ENCODE results near the gene HDAC11. TPM values are rescaled to one million over a fixed set of nuclear protein-coding genes. Genes with fewer than 3 reads are reported as not detected.

Gene HDAC11
- total and polyA plus RNA-seq, 10 of the 15 experiments (the other 5 are each of a cell fraction or from before 2014, with no cell fraction given) = 0.04 to 0.76 (median 0.22) TPM; not detected in 1

- Histone ChIP-seq H3K9ac (ENCODE audit: control insufficient read depth, insufficient read depth, low read length) (no peak overlapping the region), H3K9me3 (replicated peaks; ENCODE audit: control insufficient read depth, insufficient read depth, low read length) (no peaks in the 10 kb centered on the region; the same call in 2 of the 3 replicates), H3K4me2 (ENCODE audit: control insufficient read depth, insufficient read depth) (no peak overlapping the region), H3K27me3 (replicated peaks in 1 of 2; ENCODE audit: control insufficient read depth in 2 of 2, insufficient read depth in 2 of 2, low read length in 1 of 2) (no peaks in the 10 kb centered on the region; a peak in 1 of 4 replicates), H4K20me1 (ENCODE audit: control insufficient read depth, insufficient read depth) (no peaks in the 10 kb centered on the region), H3K4me3 (no peak overlapping the region), H2AFZ (ENCODE audit: control insufficient read depth, low read depth, low read length) (no peak overlapping the region), H3K27ac (ENCODE audit: control insufficient read depth, insufficient read depth) (no peak overlapping the region), H3K4me1 (ENCODE audit: control insufficient read depth, insufficient read depth, low read length) (no peaks in the 10 kb centered on the region), H3K36me3 (ENCODE audit: control insufficient read depth in 2 of 2, insufficient read depth in 2 of 2, low read length in 1 of 2) (no peaks in the 10 kb centered on the region), H3K79me2 (ENCODE audit: control insufficient read depth, insufficient read depth, low read length) (no peaks in the 10 kb centered on the region)
- CTCF ChIA-PET = interaction anchor here (2.5 kb wide), 1 partner anchor 129 kb away, joined by 5 read pairs; no protein-coding TSS in a partner anchor
- in situ Hi-C loops (cut with MboI) (no loop called here), intact Hi-C loops (cut with micrococcal nuclease; ENCODE audit: unreplicated experiment) (no loop called here)
- ATAC-seq (no peak), FAIRE-seq (no peak), DNase-seq (ENCODE audit: low read depth, low spot score) (no peak)
- 22% methylated on average over 19 of the region's 19 CpGs for WGBS (ENCODE audit: insufficient coverage, insufficient replicate concordance, low lambda C conversion rate, missing lambda C conversion rate)
- POLR2A ChIA-PET = interaction anchor here (0.5 kb wide), 1 partner anchor 121 kb away, joined by 4 read pairs; no protein-coding TSS in a partner anchor
- no peak for TF ChIP-seq EP300 (IDR thresholded peaks at IDR 0.05; ENCODE audit: borderline replicate concordance in 1 of 2, control insufficient read depth in 1 of 2, low read depth in 2 of 2, low read length in 2 of 2)
- TF ChIP-seq HDAC6 (IDR thresholded peaks at IDR 0.05; ENCODE audit: unreplicated experiment) = no peak
- TF ChIP-seq FOXK2 (IDR thresholded peaks at IDR 0.05) = no peak
- TF ChIP-seq HDGF (IDR thresholded peaks at IDR 0.05) = no peak
- TF ChIP-seq IKZF1 (conservative IDR thresholded peaks at IDR 0.05) = no peak
- TF ChIP-seq SMAD1 (IDR thresholded peaks at IDR 0.05; ENCODE audit: low read depth, partially characterized antibody) = no peak
- TF ChIP-seq FOXM1 (IDR thresholded peaks at IDR 0.05; ENCODE audit: low read depth, low read length) = no peak
- TF ChIP-seq CEBPB (IDR thresholded peaks at IDR 0.05; ENCODE audit: borderline replicate concordance in 1 of 2, low read depth in 2 of 2, low read length in 2 of 2) = no peak
- TF ChIP-seq MXI1 (IDR thresholded peaks at IDR 0.05; ENCODE audit: low read depth, low read length) = no peak
- no peak for TF ChIP-seq NBN (IDR thresholded peaks at IDR 0.05)
- no peak for TF ChIP-seq MTA3 (IDR thresholded peaks at IDR 0.05; ENCODE audit: borderline replicate concordance, low read length)
- no peak for TF ChIP-seq NRF1 (conservative IDR thresholded peaks at IDR 0.05; ENCODE audit: low read depth, low read length)
- no peak for TF ChIP-seq DPF2 (IDR thresholded peaks at IDR 0.05)
- SMC1A ChIA-PET (ENCODE audit: uncharacterized antibody, unreplicated experiment) = no interaction called here
- RAD21 ChIA-PET (ENCODE audit: unreplicated experiment) = no interaction called here
- no TSS peak for BruUV-seq (replicated peaks)
These were observed 39.1 kb downstream of the HDAC11 start for GRCh38 chr3:13519006-13519791.
